Activated CD4-positive, alpha-beta T cell treated with anti-CD3 and anti-CD28 coated beads, Interleukin-2, amount 50 U/mL, for 4 hours (primary cell): ENCODE results near the gene RELN.
"Not testable (repeated sequence)": the region's sequence is repeated elsewhere in the genome, so short reads cannot be mapped to it uniquely, and the experiment has no call there.

ENCODE experiments used
- DNase-seq, 2 experiments: peaks; one replicate each; pipeline ENCODE4 v3.0.0-alpha.2; 2020

RELN gene

DNA sequence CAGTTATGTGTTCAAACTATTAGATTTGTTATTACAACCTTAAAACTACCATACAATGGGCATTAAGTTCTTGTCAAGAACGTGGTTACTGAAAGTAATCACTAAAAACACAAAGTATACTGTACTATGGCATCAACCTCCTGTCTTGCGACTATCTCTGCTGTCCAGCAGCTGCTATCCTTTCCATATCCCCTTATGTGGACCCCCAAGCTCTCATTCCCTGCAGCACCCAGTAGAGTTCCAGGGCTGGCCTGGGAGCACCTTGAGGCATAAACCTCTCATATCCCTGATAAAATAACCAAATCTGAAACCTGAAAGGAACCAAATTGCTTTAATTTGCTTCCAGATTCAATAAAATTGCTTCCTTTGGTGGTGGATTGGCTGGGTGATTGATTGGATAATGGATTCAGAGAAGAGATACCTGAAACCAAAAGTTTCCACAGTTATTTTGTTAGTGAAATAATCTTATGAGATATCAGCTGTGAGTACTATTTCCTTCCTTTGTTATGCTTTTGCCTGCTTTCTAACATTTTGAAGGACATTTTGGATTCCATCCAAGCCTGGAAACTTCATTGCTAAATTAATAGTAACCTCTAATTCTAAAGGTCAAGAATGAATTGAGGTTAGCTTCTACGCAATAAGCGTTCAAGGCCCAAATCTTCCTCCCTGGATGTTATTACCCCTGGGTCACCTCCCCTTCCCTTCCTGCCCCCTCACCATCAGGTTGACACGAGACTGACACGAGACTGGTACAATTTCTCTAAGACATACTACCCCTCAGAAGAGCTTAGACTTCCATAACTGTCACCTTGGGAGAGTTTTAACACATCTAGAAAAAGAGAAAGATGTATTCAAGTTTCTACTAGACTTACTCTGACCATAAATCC is 48.8 kb downstream of the RELN start:
- DNase-seq: no peak

- no peak for DNase-seq
Measured at GRCh38 chr7:103937680-103938079, 51.8 kb downstream of the RELN start.

GRCh38 chr7:103936558-103936957 is 52.9 kb downstream of the RELN start:
- DNase-seq: no peak

- no peak for DNase-seq
Measured at GRCh38 chr7:103934508-103934907, 55.0 kb downstream of the RELN start.

DNA sequence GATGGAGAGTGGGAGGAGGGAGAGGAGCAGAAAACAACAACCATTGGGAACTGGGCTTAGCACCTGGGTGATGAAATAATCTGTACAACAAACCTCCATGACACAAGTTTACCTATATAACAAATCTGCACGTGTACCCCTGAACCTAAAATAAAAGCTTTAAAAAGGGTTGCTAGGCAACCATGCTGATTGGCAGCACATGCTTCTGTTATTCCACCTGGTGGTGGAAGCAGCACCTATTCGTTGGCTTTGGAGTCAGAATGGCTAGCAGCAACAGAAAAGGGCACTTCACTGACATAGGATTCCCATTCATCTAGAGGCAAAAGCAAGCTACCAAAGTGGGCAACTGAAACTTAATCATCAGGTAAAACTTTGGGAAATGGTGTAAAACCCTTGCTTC is 57.1 kb downstream of the RELN start:
- no peak for DNase-seq

GRCh38 chr7:103929901-103930311 is 59.6 kb downstream of the RELN start:
- no peak for DNase-seq

- DNase-seq: no peak
Measured at GRCh38 chr7:103928581-103928980, 60.9 kb downstream of the RELN start.

DNA sequence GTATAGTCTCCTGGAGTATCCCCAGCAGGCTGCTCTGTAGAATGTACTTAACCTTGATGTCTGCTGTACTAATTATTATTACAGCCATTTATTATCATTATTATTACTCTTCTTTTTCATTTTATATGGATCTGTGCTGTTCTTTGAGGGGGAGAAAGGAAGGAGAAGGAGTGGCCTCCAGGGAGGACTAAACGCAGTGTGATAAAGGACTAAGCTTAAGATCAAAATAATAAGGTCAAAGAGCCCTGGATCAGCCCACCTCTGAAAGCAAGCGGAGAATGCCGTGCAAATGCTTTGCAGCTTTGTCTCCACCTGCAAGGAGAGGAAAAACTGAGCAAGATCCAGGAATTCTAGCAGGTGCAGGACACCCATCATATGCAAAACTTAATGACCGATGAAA is 65.3 kb downstream of the RELN start:
- no peak for DNase-seq

DNA sequence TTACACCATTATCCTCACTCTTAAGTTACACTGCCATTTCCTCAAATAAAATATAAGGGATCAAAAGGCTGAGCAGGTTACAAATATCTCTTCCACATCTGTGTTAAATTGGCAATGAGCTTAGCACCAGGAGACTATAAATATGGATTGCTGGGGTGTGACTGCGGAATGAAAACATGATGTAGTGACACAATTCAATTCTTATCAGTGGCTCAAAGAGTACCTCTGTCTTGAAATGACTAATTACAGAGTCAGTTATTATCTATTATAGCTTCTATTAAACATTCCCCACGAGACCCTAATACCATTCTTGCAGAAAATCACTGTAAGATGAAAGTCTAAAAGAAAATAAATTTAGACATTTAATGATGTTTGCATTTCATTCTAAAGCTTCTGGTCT is 67.1 kb downstream of the RELN start:
- no peak for DNase-seq

DNA sequence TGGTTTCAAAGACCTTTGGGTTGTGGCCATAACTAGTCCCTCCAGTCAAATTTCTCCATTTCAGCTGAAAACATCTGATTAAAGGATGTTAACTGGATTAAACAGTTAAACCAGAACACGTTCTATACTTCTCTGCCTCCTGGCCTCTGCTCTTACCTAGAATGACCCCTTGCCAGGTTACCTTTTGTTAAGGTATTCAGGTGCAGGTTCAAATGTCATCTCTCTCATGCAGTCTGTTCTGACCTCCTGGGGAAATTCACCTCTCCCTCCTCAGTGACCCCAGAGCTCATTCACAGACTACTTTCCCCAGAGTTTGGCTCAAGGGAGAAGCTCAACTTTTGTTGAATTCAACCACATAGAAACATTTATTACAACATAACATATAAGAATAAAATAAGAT is 67.8 kb downstream of the RELN start:
- DNase-seq: no peak

DNA sequence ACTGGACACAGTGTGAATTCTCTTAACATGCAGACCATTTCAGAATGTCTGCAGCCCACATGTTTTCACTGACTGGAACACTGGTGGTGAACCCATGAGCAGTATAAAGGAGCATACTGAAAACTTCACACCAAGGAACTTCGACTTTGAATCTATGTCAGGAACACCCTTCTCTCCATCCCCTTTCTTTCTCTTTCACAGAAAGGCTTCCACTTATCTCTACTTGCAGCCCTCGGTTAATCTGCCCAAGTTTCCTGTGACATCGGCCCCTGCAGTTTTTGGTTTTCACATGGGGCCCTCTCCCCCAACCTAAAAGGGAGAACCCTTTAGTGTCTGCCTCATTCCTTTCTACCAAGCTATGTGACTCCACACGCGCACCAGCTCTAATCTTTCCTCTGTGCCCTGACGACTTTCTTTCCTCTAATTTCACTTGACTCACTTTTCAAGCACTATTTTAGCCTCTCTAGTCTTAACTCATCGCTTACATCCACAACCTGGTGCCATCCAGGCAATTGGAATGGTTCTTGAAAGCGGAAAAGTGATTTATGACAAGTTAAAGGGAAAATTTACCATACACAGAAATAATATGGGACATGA is 70.1 kb downstream of the RELN start:
- DNase-seq: no peak

- DNase-seq: no peak
Measured at GRCh38 chr7:103918631-103919271, 70.7 kb downstream of the RELN start.

- DNase-seq: no peak
Measured at GRCh38 chr7:103915680-103916357, 73.6 kb downstream of the RELN start.

DNA sequence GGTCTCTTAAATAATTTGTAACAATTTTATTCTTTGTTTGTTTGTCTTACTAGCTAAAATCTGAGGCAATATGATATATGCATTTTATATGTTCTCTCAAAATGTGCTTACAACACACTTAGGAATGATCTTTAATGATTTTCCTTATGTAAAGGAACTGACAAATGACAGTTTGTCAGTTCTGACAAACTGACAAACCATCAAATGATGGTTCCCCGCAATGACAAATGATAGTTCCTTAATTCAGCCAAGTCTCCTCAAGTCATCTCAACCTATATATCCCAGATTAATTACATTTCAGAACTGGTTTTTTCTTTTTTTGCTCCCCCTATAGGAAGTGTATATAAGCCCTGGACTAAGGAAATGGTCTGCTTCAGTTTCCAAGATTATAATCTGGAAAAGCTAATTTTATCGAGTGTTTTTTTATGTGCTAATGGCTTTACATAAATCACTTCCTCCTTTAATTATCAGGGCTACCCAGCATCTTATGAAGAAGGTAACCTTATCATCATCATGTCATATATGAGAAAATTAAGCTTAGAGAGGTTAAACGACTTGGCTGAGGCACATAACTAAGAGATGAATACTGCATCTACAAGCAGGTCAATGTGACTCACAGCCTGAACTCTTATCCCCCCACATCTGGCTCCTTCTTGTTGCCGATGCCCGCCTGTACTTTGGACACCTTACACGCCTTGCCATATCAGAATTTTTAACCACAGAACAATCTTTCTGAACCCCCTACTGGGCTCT is 75.1 kb downstream of the RELN start:
- no peak for DNase-seq

DNA sequence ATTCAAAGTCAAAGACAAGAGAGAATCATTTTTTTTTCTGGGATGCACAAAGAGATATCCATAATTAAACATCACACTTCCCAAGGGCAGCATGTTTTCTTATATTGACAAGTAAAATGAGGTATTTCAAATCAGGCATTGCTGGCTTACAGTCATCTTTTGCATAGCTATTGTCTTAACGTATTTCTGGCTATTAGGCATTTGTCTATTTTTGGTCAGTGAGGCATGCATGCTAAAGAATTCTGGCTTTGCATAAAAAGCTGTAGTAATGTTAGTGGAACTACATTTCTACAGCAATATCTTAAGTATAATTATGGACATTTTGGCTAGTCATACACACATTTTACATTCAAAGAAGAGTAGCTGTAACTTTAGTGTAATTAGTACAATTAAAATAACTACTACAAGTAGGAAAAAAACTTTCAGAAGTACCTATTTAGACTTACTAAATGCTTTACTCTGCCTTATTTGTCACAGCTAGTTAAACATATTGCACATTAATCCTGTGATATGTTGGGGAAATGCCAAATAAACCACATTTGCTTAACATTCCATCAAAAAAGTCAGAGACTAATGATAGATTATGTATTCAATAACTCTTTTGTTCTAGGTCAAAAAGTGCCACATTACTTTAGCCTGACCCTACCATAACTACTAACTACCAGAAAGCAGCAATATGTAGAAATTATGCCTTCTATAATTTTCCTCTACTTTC is 76.4 kb downstream of the RELN start:
- no peak for DNase-seq

GRCh38 chr7:103911015-103911414 is 78.4 kb downstream of the RELN start:
- DNase-seq: not testable (repeated sequence)

DNA sequence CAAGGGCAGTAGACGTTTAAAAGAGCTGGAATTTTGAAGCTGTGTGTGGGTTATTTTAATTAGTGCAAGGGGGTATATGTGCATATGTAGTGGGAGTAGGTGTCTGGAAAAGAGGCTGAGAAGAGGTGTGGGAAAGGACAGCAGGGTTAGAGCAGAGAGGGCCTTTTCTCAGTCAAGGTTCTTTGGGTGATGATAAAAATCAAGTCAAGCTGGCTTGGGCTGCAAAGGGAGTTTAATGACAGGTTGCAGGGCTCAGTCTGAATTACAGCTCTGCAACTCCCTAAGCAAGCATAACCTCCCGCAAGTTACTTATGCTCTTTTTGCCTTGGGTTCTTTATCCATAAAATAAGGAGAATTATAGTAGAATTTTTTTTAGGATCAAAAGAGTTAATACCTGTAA is 83.5 kb downstream of the RELN start:
- DNase-seq: no peak

GRCh38 chr7:103902917-103903316 is 86.5 kb downstream of the RELN start:
- no peak for DNase-seq

DNA sequence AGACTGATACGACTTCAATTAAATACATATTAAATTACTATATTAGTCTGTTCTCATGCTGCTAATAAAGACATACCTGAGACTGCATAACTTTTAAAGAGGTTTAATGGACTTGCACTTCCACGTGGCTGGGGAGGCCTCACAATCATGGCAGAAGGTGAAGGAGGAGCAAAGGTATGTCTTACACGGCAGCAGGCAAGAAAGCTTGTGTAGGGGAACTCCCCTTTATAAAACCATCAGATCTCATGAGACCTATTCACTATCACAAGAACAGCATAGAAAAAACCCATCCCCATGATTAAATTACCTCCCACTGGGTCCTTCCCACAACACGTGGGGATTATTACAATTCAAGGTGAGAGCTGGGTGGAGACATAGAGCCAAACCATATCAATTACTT is 92.6 kb downstream of the RELN start:
- not testable (repeated sequence) for DNase-seq

DNA sequence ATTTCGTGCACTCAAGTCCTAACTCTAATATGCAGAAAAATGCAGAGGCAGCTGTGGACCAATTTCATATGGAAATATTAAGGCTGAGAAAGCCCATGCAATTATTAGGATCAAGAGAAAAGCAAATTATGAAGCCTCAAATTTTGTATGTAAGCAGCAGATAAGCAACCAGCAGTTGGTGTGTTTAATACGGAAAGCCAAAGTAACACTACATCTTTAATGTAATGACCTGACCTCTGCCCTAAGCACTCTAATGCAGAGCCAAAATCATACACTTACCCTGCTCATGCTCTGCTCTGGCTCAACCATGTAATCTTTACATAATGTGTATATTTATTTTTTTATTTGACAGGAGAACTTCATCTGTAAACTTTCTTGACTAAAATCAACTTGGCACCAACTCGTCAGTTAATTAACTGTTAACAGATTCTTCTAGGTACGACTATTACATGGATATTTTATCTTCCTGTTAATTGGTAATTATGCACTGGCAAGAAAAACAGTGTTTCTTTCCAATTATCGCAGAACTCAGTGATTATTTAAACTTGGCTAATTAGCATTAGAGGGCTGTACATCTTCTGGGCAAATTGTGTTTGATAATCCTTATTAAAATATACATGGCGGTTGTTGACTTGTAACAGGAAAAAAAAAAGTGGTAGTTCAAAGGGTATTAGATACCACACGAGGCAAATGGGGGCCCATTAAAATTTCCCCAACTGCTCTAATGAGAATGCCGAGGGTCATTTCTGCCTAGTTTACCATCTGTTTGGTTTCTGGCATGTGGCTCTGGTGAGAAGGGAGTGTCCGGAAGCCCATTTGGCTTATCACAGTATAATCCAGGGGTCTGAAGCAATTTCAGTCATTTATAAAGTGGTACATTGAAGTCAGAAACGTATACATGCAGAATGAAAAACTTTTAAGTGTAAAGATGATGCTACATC is 94.5 kb downstream of the RELN start:
- DNase-seq: no peak

- no peak for DNase-seq
Measured at GRCh38 chr7:103893350-103893749, 96.1 kb downstream of the RELN start.
